Memory B cell (primary cell): ENCODE data around the gene MUC20.
"Not testable (repeated sequence)": the region's sequence is repeated elsewhere in the genome, so short reads cannot be mapped to it uniquely, and the experiment has no call there.

Experiments used
- ATAC-seq: fragments of 150-1000 bp; cut with Tn5 transposase; 2 replicates; pipeline ENCODE4 v1.10.0; 2021; ENCODE audit warnings: low read depth, mild to moderate bottlenecking, moderate library complexity
- DNase-seq, 2 donors: peaks; one replicate each; pipeline ENCODE4 v3.0.0; 2022; ENCODE audit warnings: low spot score in 2 of 2
- H3K27ac Mint-ChIP-seq: one replicate; pipeline ENCODE4 v1.8.0; 2022; ENCODE audit warnings: mild to moderate bottlenecking, moderate library complexity, mixed read lengths
- H3K27me3 Mint-ChIP-seq: one replicate; pipeline ENCODE4 v1.8.0; 2022; ENCODE audit warnings: mixed read lengths
- H3K36me3 Mint-ChIP-seq: one replicate; pipeline ENCODE4 v1.8.0; 2022; ENCODE audit warnings: mild to moderate bottlenecking, mixed read lengths
- H3K4me1 Mint-ChIP-seq: one replicate; pipeline ENCODE4 v1.8.0; 2022; ENCODE audit warnings: mixed read lengths
- H3K4me3 Mint-ChIP-seq: one replicate; pipeline ENCODE4 v1.8.0; 2022; ENCODE audit warnings: mild to moderate bottlenecking, moderate library complexity, mixed read lengths
- H3K9me3 Mint-ChIP-seq: one replicate; pipeline ENCODE4 v1.8.0; 2022; ENCODE audit warnings: mixed read lengths

Gene MUC20

DNA sequence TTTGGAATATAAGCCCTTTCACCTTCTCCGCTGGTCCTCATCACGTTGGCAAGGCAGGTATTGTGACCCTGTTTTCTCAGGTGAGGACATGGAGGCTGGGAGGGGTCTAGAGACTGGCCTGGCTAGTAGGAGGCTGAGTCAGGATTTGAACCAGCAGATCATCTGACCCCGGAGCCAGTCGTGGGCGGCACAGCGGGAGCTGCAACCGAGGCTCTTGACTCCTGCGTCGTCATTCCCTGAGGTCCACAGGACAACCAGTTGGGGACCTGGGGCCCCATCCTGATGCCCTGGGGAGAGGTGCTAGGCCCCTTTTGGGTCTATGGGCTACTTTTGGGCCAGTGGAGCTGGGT lies 2.2 kb downstream of the MUC20 start:
- not testable (repeated sequence) for H3K9me3 Mint-ChIP-seq, H3K36me3 Mint-ChIP-seq, H3K27ac Mint-ChIP-seq, DNase-seq, ATAC-seq, H3K27me3 Mint-ChIP-seq, H3K4me3 Mint-ChIP-seq
- peaks cover 12% of the 10 kb centered on the region for H3K4me1 Mint-ChIP-seq

GRCh38 chr3:195724363-195724762 lies 3.6 kb downstream of the MUC20 start:
- not testable (repeated sequence) for H3K9me3 Mint-ChIP-seq, H3K27me3 Mint-ChIP-seq, ATAC-seq, H3K36me3 Mint-ChIP-seq, DNase-seq, H3K27ac Mint-ChIP-seq, H3K4me3 Mint-ChIP-seq
- peaks cover 14% of the 10 kb centered on the region for H3K4me1 Mint-ChIP-seq

- peaks cover 14% of the 10 kb centered on the region for H3K4me1 Mint-ChIP-seq
- H3K36me3 Mint-ChIP-seq, H3K9me3 Mint-ChIP-seq, H3K27ac Mint-ChIP-seq, ATAC-seq, H3K27me3 Mint-ChIP-seq, DNase-seq, H3K4me3 Mint-ChIP-seq: not testable (repeated sequence)
Observed at GRCh38 chr3:195725916-195726740, 5.3 kb downstream of the MUC20 start.

- peak overlapping the region; percentile 84 for H3K27ac Mint-ChIP-seq
- H3K9me3 Mint-ChIP-seq, result no peaks in the 10 kb centered on the region
- no peak overlapping the region for H3K4me3 Mint-ChIP-seq
- H3K4me1 Mint-ChIP-seq, result peaks cover 14% of the 10 kb centered on the region
- ATAC-seq (peak; percentile 79), DNase-seq (peak in 1 of 2 donors; percentile 28)
- H3K27me3 Mint-ChIP-seq, result peaks cover 6% of the 10 kb centered on the region
- H3K36me3 Mint-ChIP-seq, result peaks cover 13% of the 10 kb centered on the region
Observed at GRCh38 chr3:195727606-195728195, 6.9 kb downstream of the MUC20 start.

DNA sequence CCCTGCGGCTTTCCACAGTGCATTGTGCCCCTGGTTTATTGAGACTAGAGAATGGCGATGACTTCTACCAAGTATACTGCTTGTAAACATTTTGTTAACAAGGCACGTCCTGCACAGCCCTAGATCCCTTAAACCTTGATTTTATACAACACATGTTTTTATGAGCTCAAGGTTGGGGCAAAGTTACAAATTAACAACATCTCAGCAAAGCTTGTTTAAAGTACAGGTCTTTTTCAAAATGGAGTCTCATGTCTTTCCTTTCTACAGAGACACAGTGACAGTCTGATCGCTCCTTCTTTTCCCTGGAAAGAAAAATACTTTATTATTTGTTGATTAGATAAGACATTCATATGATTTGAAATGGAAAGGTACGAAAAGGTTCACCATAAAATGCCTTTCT lies 8.0 kb downstream of the MUC20 start:
- H3K27me3 Mint-ChIP-seq, DNase-seq, H3K9me3 Mint-ChIP-seq, H3K4me3 Mint-ChIP-seq, H3K27ac Mint-ChIP-seq, ATAC-seq: not testable (repeated sequence)
- Mint-ChIP-seq H3K36me3 (peaks cover 16% of the 10 kb centered on the region), H3K4me1 (peaks cover 14% of the 10 kb centered on the region)

GRCh38 chr3:195729476-195730251 lies 8.9 kb downstream of the MUC20 start:
- H3K27me3 Mint-ChIP-seq, result peaks cover 6% of the 10 kb centered on the region
- no peak overlapping the region for H3K4me3 Mint-ChIP-seq
- no peak for ATAC-seq
- H3K36me3 Mint-ChIP-seq, result peaks cover 16% of the 10 kb centered on the region
- H3K9me3 Mint-ChIP-seq, result no peaks in the 10 kb centered on the region
- H3K4me1 Mint-ChIP-seq, result peaks cover 14% of the 10 kb centered on the region
- DNase-seq, result no peak
- H3K27ac Mint-ChIP-seq, result no peak overlapping the region

GRCh38 chr3:195731356-195731905 lies 10.7 kb downstream of the MUC20 start:
- peaks cover 12% of the 10 kb centered on the region for H3K4me1 Mint-ChIP-seq
- peaks cover 24% of the 10 kb centered on the region for H3K36me3 Mint-ChIP-seq

DNA sequence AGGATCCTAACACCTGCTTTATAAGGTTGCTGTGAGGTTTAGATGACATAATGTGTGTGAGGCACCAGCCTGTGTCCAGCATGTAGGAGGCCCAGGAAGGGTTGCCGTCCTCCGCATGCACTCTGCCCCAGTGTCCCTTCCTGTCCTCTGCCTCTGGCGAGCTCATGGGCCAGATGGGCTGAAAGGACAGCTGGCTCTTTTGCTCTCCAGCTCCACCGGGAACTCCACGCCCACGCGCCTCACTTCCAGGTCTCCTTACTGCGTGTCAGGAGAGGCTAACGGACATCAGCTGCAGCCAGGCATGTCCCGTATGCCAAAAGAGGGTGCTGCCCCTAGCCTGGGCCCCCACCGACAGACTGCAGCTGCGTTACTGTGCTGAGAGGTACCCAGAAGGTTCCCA lies 12.2 kb downstream of the MUC20 start:
- H3K27ac Mint-ChIP-seq, result no peak overlapping the region
- no peaks in the 10 kb centered on the region for H3K9me3 Mint-ChIP-seq
- H3K36me3 Mint-ChIP-seq, result peaks cover 28% of the 10 kb centered on the region

More at GRCh38 chr3:195731356-195731905, 10.7 kb downstream of the MUC20 start:
- H3K27ac Mint-ChIP-seq, result no peak overlapping the region
- H3K4me3 Mint-ChIP-seq, result no peak overlapping the region
- H3K27me3 Mint-ChIP-seq, result peaks cover under 1% of the 10 kb centered on the region
- H3K9me3 Mint-ChIP-seq, result no peaks in the 10 kb centered on the region
- ATAC-seq, result no peak
- DNase-seq, result no peak

GRCh38 chr3:195735036-195735695 lies 14.4 kb downstream of the MUC20 start:
- no peaks in the 10 kb centered on the region for H3K27me3 Mint-ChIP-seq
- peaks cover 26% of the 10 kb centered on the region for H3K36me3 Mint-ChIP-seq
- H3K9me3 Mint-ChIP-seq, result no peaks in the 10 kb centered on the region
- no peak overlapping the region for H3K27ac Mint-ChIP-seq
- no peak for DNase-seq
- H3K4me1 Mint-ChIP-seq, result no peaks in the 10 kb centered on the region
- ATAC-seq, result no peak
- H3K4me3 Mint-ChIP-seq, result no peak overlapping the region

More for the DNA sequence above, 12.2 kb downstream of the MUC20 start:
- DNase-seq (no peak), ATAC-seq (no peak)
- Mint-ChIP-seq H3K27me3 (no peaks in the 10 kb centered on the region), H3K4me3 (no peak overlapping the region), H3K4me1 (peaks cover 3% of the 10 kb centered on the region)

- no peaks in the 10 kb centered on the region for H3K9me3 Mint-ChIP-seq
- ATAC-seq, result no peak
- H3K27me3 Mint-ChIP-seq, result no peaks in the 10 kb centered on the region
- no peak overlapping the region for H3K27ac Mint-ChIP-seq
- no peak for DNase-seq
- peaks cover 16% of the 10 kb centered on the region for H3K36me3 Mint-ChIP-seq
- no peak overlapping the region for H3K4me3 Mint-ChIP-seq
- no peaks in the 10 kb centered on the region for H3K4me1 Mint-ChIP-seq
Observed at GRCh38 chr3:195736866-195737490, 16.2 kb downstream of the MUC20 start.

GRCh38 chr3:195737782-195738181 lies 17.0 kb downstream of the MUC20 start:
- not testable (repeated sequence) for DNase-seq, H3K27me3 Mint-ChIP-seq, H3K9me3 Mint-ChIP-seq, H3K27ac Mint-ChIP-seq, H3K4me1 Mint-ChIP-seq, H3K4me3 Mint-ChIP-seq, ATAC-seq
- H3K36me3 Mint-ChIP-seq, result peaks cover 15% of the 10 kb centered on the region

- no peak overlapping the region for H3K4me3 Mint-ChIP-seq
- H3K4me1 Mint-ChIP-seq, result no peaks in the 10 kb centered on the region
- no peak overlapping the region for H3K27ac Mint-ChIP-seq
- H3K27me3 Mint-ChIP-seq, result no peaks in the 10 kb centered on the region
- ATAC-seq (no peak), DNase-seq (no peak)
- H3K9me3 Mint-ChIP-seq, result no peaks in the 10 kb centered on the region
- peaks cover 13% of the 10 kb centered on the region for H3K36me3 Mint-ChIP-seq
Observed at GRCh38 chr3:195738274-195739044, 17.7 kb downstream of the MUC20 start.
